ENCODE data around the gene ARL15. TPM values are rescaled to one million over a fixed set of nuclear protein-coding genes. Genes with fewer than 3 reads are reported as not detected.

ARL15 gene
- total and polyA plus RNA-seq, 4 donors, result 5.7 to 66.2 (median 14.9) TPM

DNA sequence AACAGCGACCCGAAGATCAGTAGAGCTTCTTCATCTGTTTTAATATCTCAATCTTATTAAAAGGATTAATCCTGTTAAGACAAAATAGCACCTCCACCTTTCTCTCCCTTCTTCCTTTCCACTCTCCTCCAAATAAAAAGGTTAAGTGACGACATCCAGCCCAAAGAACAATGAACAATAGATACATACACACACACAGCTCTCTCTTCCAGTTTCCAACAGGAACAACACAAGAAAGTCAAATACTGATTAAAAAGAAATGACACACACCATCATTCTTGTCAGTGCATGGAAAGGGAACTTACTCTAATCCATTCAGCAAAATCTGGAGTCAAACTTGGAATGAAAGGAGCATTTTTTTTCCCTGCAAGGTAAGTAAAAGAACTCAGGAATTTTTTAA is 2.8 kb downstream of the ARL15 start:
- H3K9ac ChIP-seq (ENCODE audit: insufficient read depth in 1 of 2, low read length in 2 of 2), result no peak overlapping the region
- TF ChIP-seq, protein P1, sequence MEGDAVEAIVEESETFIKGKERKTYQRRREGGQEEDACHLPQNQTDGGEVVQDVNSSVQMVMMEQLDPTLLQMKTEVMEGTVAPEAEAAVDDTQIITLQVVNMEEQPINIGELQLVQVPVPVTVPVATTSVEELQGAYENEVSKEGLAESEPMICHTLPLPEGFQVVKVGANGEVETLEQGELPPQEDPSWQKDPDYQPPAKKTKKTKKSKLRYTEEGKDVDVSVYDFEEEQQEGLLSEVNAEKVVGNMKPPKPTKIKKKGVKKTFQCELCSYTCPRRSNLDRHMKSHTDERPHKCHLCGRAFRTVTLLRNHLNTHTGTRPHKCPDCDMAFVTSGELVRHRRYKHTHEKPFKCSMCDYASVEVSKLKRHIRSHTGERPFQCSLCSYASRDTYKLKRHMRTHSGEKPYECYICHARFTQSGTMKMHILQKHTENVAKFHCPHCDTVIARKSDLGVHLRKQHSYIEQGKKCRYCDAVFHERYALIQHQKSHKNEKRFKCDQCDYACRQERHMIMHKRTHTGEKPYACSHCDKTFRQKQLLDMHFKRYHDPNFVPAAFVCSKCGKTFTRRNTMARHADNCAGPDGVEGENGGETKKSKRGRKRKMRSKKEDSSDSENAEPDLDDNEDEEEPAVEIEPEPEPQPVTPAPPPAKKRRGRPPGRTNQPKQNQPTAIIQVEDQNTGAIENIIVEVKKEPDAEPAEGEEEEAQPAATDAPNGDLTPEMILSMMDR (IDR thresholded peaks at IDR 0.05; ENCODE audit: control extremely low read depth, extremely low read depth), result no peak
- DNase-seq (no peak), ATAC-seq (ENCODE audit: insufficient read depth, low FRiP score) (no peak)
- H3K27ac ChIP-seq (ENCODE audit: low read depth in 1 of 2, low read length in 1 of 2), result no peak overlapping the region
- H3K4me3 ChIP-seq, result no peak overlapping the region
- H3K27me3 ChIP-seq (ENCODE audit: control insufficient read depth in 3 of 3, insufficient read depth in 3 of 3, low read length in 2 of 3), result peaks cover 0 to under 1% (median 0%) of the 10 kb centered on the region in 3 donors
- peaks cover 0 to 11% (median 4%) of the 10 kb centered on the region in 5 donors for H3K4me1 ChIP-seq (ENCODE audit: control insufficient read depth in 5 of 5, insufficient read depth in 5 of 5, low read length in 5 of 5)
- H3K36me3 ChIP-seq (ENCODE audit: control insufficient read depth in 4 of 4, insufficient read depth in 4 of 4, low read length in 4 of 4), result no peaks in the 10 kb centered on the region
- no peaks in the 10 kb centered on the region for H3K9me3 ChIP-seq (ENCODE audit: control insufficient read depth in 4 of 4, insufficient read depth in 3 of 4, low read length in 3 of 4)
- 86% methylated on average over 3 of the region's 3 CpGs for WGBS, 2 donors

DNA sequence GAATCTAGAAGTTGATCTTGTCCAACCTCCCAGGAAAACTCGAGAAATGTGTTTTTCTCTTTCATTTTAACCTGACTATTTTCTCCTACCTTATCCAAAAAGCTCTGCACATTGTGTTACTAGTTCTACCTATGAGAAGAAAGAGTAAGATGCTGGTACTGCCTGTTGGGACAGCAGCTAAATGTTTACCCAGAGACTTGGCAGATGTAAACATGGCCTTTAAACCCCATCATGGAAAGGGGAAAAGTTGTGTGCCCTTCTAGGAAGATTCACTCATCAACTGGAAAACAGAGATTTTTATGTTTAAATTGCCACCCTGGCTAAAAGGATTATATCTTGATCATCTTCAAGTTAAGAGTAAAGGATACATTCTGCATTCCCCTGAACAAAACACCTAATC is 3.5 kb downstream of the ARL15 start:
- no peaks in the 10 kb centered on the region for H3K9me3 ChIP-seq (ENCODE audit: control insufficient read depth in 4 of 4, insufficient read depth in 3 of 4, low read length in 3 of 4)
- WGBS, 2 donors, result 95 to 99% methylated on average over 1 of the region's 1 CpG
- H3K27ac ChIP-seq (ENCODE audit: low read depth in 1 of 2, low read length in 1 of 2), result no peak overlapping the region
- H3K36me3 ChIP-seq (ENCODE audit: control insufficient read depth in 4 of 4, insufficient read depth in 4 of 4, low read length in 4 of 4), result no peaks in the 10 kb centered on the region
- no peak overlapping the region for H3K9ac ChIP-seq (ENCODE audit: insufficient read depth in 1 of 2, low read length in 2 of 2)
- H3K4me3 ChIP-seq, result no peak overlapping the region
- TF ChIP-seq, protein P1 (IDR thresholded peaks at IDR 0.05; ENCODE audit: control extremely low read depth, extremely low read depth), result no peak
- DNase-seq, result no peak
- no peaks in the 10 kb centered on the region for H3K27me3 ChIP-seq (ENCODE audit: control insufficient read depth in 3 of 3, insufficient read depth in 3 of 3, low read length in 2 of 3)
- peaks cover 0 to 11% (median 5%) of the 10 kb centered on the region in 5 donors for H3K4me1 ChIP-seq (ENCODE audit: control insufficient read depth in 5 of 5, insufficient read depth in 5 of 5, low read length in 5 of 5)
- no peak for ATAC-seq (ENCODE audit: insufficient read depth, low FRiP score)

DNA sequence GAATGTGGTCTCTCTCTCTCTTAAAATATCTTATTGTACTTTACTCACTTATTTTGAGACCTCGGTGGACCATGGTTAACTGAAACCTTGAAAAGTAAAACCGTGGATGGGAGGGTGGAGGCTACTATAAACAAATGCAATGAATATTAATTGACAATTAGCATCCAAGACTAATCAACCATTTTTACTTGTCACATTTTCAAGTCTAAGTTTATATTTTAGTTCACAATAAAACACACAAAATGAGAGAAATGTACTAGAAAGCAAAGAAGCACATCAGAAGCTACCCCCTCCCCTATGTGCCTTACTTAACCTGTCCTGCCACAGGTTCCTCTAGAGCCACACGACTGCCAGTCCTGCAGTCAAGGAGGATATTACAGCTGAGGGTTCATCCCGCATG is 4.6 kb downstream of the ARL15 start:
- ATAC-seq (ENCODE audit: insufficient read depth, low FRiP score) (no peak), DNase-seq (no peak)
- no peaks in the 10 kb centered on the region for H3K9me3 ChIP-seq (ENCODE audit: control insufficient read depth in 4 of 4, insufficient read depth in 3 of 4, low read length in 3 of 4)
- H3K9ac ChIP-seq (ENCODE audit: insufficient read depth in 1 of 2, low read length in 2 of 2), result no peak overlapping the region
- H3K4me1 ChIP-seq (ENCODE audit: control insufficient read depth in 5 of 5, insufficient read depth in 5 of 5, low read length in 5 of 5), result peaks cover 0 to 12% (median 11%) of the 10 kb centered on the region in 5 donors
- H3K36me3 ChIP-seq (ENCODE audit: control insufficient read depth in 4 of 4, insufficient read depth in 4 of 4, low read length in 4 of 4), result no peaks in the 10 kb centered on the region
- H3K4me3 ChIP-seq, result no peak overlapping the region
- H3K27ac ChIP-seq (ENCODE audit: low read depth in 1 of 2, low read length in 1 of 2), result no peak overlapping the region
- no peaks in the 10 kb centered on the region for H3K27me3 ChIP-seq (ENCODE audit: control insufficient read depth in 3 of 3, insufficient read depth in 3 of 3, low read length in 2 of 3)
- 73 to 87% methylated on average over 4 of the region's 4 CpGs for WGBS, 2 donors
- TF ChIP-seq, protein P1 (IDR thresholded peaks at IDR 0.05; ENCODE audit: control extremely low read depth, extremely low read depth), result no peak

DNA sequence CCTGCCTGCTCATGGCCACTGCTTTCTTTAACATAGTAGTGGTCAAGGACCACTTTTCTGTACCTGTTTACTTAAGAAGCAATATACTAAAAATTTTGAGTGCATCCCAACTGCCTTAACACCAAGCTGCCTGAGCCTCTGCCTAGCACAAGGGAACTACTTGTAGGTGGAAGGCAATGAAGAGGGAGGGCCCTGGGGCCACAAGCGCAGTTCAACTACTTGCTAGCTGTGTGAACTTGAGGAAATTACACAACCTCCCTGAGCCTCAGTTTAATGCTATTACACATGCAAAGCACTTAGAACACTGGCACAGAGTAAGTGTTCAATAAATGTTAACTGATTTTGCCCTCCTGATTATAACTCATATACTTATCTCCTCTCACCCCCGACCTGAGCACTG is 6.3 kb downstream of the ARL15 start:
- Histone ChIP-seq H3K36me3 (ENCODE audit: control insufficient read depth in 4 of 4, insufficient read depth in 4 of 4, low read length in 4 of 4) (no peaks in the 10 kb centered on the region), H3K4me3 (no peak overlapping the region), H3K27ac (ENCODE audit: low read depth in 1 of 2, low read length in 1 of 2) (no peak overlapping the region), H3K9ac (ENCODE audit: insufficient read depth in 1 of 2, low read length in 2 of 2) (no peak overlapping the region), H3K9me3 (ENCODE audit: control insufficient read depth in 4 of 4, insufficient read depth in 3 of 4, low read length in 3 of 4) (no peaks in the 10 kb centered on the region), H3K27me3 (ENCODE audit: control insufficient read depth in 3 of 3, insufficient read depth in 3 of 3, low read length in 2 of 3) (no peaks in the 10 kb centered on the region), H3K4me1 (ENCODE audit: control insufficient read depth in 5 of 5, insufficient read depth in 5 of 5, low read length in 5 of 5) (peaks cover 0 to 13% (median 6%) of the 10 kb centered on the region in 5 donors)
- TF ChIP-seq, protein P1 (IDR thresholded peaks at IDR 0.05; ENCODE audit: control extremely low read depth, extremely low read depth), result no peak
- 60 to 83% methylated on average over 2 of the region's 2 CpGs for WGBS, 2 donors
- no peak for DNase-seq
- no peak for ATAC-seq (ENCODE audit: insufficient read depth, low FRiP score)

Data from lung (tissue), 12 donors.